GM13976 (cell line): Measurements from ENCODE around the gene CNDP1.

ENCODE experiments used
- DNase-seq: peaks from one replicate; pipeline ENCODE4 v3.0.0; 2012; ENCODE audit warnings: low spot score
- in situ Hi-C: fragments of 300-500 bp; cut with MboI; formaldehyde crosslinking; loops from one replicate; pipeline ENCODE4 v1.12.0; 2022; ENCODE audit warnings: low sequenced_read_pairs, mixed read lengths, inconsistent platforms; ENCODE audit not compliant: unreplicated experiment
- TF ChIP-seq, protein P1 (sequence below): IDR thresholded peaks from 2 replicates; pipeline ENCODE4 v1.5.1; 2012; ENCODE audit warnings: borderline replicate concordance, mild to moderate bottlenecking; ENCODE audit not compliant: insufficient read depth; ENCODE audit errors: extremely low read depth, missing control alignments, control extremely low read depth

CNDP1 gene

DNA sequence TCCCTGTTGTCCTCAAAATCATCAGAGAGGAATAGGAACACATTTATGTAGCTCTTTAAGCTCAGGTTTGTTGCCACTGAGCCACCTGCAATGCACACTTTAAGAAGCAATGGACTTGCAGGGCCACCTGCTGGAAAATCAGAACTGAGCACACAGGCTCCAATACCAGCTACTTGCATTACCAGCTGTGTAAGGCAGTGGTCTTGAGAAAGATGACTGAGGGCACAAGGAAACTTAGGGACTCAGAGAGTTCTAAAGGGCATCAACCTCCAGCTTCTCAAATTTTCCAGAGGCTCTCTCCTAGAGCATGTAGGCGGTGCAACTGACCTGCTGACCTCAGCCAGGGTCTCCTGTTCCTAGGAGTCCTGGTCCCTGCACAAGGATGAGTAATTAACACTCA lies 40.6 kb upstream of the CNDP1 start:
- TF ChIP-seq, protein P1, sequence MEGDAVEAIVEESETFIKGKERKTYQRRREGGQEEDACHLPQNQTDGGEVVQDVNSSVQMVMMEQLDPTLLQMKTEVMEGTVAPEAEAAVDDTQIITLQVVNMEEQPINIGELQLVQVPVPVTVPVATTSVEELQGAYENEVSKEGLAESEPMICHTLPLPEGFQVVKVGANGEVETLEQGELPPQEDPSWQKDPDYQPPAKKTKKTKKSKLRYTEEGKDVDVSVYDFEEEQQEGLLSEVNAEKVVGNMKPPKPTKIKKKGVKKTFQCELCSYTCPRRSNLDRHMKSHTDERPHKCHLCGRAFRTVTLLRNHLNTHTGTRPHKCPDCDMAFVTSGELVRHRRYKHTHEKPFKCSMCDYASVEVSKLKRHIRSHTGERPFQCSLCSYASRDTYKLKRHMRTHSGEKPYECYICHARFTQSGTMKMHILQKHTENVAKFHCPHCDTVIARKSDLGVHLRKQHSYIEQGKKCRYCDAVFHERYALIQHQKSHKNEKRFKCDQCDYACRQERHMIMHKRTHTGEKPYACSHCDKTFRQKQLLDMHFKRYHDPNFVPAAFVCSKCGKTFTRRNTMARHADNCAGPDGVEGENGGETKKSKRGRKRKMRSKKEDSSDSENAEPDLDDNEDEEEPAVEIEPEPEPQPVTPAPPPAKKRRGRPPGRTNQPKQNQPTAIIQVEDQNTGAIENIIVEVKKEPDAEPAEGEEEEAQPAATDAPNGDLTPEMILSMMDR = peak; percentile 69
- in situ Hi-C loops = loop anchor here (10.0 kb wide), 1 partner anchor 139 kb away; no protein-coding TSS in a partner anchor

DNA sequence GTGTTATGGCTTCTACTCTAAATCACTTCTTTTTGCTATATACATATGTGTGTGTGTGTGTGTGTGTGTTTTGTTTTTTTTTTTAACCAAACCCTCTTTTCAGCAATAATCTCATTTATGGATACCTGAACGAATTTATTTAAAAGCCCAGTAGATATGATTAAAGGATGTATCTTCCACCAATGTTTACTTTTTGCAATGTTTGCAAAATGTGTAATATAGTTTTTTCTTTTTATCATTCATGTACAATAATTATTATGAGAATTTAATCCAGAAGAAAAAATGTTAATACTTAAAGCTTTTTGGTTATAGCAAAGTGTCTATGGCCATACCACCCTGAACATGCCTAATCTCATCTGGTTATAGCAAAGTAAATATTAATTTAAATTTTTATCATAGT lies 39.8 kb upstream of the CNDP1 start:
- in situ Hi-C loops = loop anchor here (10.0 kb wide), 1 partner anchor 140 kb away; no protein-coding TSS in a partner anchor
- TF ChIP-seq, protein P1 = no peak
- DNase-seq = no peak

More for the DNA sequence above, 40.6 kb upstream of the CNDP1 start:
- DNase-seq = peak; percentile 44

DNA sequence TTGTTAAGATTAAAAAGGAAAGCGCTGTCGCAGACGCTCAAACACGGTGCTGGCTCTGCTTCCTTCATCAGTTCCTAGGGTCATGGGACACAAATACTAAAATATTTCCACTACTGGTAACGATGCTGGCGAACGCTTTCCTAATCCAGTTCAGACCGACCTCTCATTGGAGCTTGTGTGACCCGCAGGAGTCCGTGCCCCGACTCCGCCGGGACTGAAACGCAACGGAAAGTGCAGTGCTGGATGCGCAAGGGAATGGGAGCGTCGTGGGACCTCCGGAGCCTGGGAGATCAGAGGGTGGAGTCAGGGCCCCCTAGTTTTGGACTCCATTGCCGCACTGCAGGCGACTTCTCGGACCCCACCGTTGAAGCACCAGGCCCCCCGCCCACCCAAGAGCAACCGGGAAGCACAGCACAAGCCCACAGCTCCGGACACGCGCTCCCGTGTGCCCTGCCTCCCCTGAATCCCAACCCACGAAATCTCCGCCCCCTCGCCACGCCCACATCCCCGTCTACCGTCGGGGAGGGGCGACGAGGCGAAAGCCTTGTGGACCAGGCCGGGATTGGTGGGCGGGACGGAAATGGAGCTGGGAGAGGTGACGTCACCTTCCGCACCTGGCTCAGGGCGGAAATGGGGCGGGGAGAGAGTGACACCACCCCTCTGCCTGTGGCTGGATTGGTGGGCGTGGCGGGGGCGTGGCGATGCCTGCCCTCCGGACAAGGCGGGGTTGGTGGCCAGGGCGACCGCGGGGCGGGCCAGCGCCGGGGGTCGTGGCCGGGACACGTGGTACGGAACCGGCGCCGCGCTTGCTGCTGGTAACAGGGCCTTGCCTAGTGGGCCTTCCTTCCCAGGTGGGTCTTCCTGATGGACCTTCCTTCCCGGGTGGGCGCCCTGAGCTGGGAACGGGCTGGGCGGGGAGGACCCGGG lies 38.5 kb upstream of the CNDP1 start, which contains the start of gene CNDP2:
Gene CNDP2 (plus strand): TSS at position 783 of the 927 bp plus-strand sequence. CDS start 3,611 bp downstream, outside the sequence.
- TF ChIP-seq, protein P1 = no peak
- in situ Hi-C loops = loop anchor here (10.0 kb wide), 1 partner anchor 141 kb away; no protein-coding TSS in a partner anchor
- peak; percentile 99 for DNase-seq

DNA sequence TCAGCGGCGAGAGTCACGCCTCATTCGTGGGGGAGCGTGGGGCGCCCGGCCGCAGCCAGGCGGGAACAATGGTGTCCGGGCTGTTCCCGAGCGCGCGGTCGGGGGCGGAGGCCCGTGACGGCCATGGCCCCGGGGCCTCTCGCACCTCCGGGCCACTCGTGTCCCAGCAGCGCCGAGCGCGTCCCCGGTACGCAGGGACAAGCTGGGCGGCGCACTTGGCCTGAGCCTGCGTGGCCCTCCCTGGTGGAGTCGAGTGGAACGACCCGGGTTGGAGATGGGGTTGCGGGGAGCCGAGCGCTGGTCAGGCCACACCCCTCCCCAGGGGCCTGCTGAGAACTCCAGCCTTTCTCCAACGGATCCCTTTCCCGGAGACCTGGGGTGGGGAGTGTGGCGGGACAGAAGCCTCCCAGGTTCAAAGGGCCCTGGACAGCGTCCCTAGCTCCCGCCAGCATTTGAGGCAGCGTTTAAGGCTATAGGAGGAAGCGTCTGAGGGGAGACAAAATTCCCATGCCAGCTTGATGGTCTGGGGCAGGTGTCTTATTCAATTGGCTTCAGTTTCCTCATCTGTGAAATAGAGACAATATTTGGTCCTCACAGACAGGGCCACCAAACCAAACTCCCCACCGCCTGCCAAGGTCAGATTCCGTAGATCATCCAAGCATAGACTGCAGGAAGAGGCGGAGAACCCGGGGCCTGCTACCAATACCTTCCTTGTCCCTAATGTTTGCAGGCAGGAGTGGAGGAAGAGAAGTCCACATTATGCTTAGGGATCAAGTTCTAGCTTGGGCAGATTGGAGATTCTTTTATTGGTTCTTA lies 37.6 kb upstream of the CNDP1 start:
- TF ChIP-seq, protein P1 = no peak
- no peak for DNase-seq
- in situ Hi-C loops = loop anchor here (10.0 kb wide), 1 partner anchor 142 kb away; no protein-coding TSS in a partner anchor

DNA sequence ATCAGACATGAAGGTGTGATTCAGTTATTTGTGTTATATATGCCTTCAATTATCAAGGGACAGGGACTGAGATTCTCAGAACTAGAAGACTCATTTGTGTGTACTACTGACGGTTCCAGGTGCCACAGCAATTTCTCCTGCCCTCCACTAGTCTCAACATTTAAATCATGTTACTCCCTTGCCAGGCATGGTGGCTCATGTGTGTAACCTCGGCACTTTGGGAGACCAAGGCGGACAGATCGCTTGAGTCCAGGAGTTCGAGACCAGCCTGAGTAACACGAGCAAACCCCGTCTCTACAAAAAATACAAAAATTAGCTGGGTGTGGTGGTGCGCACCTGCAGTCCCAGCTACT lies 37.0 kb upstream of the CNDP1 start:
- TF ChIP-seq, protein P1 = no peak
- in situ Hi-C loops = loop anchor here (10.0 kb wide), 1 partner anchor 142 kb away; no protein-coding TSS in a partner anchor

DNA sequence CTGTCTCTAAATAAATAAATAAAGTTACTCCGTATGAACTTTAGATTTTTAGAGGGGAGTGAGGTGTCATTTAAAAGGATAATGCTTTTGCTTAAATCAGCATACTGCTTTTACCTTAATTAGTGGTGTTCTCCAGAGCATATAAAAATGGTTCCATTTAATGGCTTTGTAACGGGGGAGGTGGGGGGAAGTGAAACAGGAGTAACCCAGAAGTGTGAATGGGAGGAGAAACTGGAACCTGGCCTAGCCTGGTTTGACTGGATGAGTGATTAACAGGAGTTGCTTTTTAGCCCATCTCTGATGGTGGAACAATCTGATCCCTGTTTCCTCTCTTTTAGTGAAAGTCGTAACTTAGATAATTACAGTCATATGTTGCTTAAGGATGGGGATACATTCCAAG lies 36.5 kb upstream of the CNDP1 start:
- in situ Hi-C loops = loop anchor here (10.0 kb wide), 1 partner anchor 143 kb away; no protein-coding TSS in a partner anchor
- TF ChIP-seq, protein P1 = no peak
- no peak for DNase-seq

More for the DNA sequence above, 37.0 kb upstream of the CNDP1 start:
- DNase-seq = no peak
